ENCODE data around the gene SLC9B2.

The SLC9B2 gene

GRCh38 chr4:103097112-103097511 lies 20.6 kb upstream of the SLC9B2 start:
- Mint-ChIP-seq H3K27ac (no peak overlapping the region), H3K4me3 (no peak overlapping the region), H3K9me3 (no peaks in the 10 kb centered on the region), H3K36me3 (ENCODE audit: insufficient read depth) (peaks cover 3% of the 10 kb centered on the region), H3K27me3 (no peaks in the 10 kb centered on the region), H3K4me1 (ENCODE audit: low read depth in 2 of 2) (peaks cover 16 to 25% of the 10 kb centered on the region in 2 donors)
- no peak for DNase-seq
- ATAC-seq (replicated peaks) = no peak

GRCh38 chr4:103095080-103095479 lies 18.5 kb upstream of the SLC9B2 start:
- ATAC-seq (replicated peaks) = no peak
- no peak for DNase-seq
- Mint-ChIP-seq H3K4me3 (no peak overlapping the region), H3K27ac (no peak overlapping the region), H3K36me3 (ENCODE audit: insufficient read depth) (peaks cover 7% of the 10 kb centered on the region), H3K27me3 (no peaks in the 10 kb centered on the region), H3K9me3 (no peaks in the 10 kb centered on the region), H3K4me1 (ENCODE audit: low read depth in 2 of 2) (peaks cover 21 to 30% of the 10 kb centered on the region in 2 donors)

GRCh38 chr4:103092245-103092644 lies 15.7 kb upstream of the SLC9B2 start:
- Mint-ChIP-seq H3K9me3 (no peaks in the 10 kb centered on the region), H3K4me1 (ENCODE audit: low read depth in 2 of 2) (peaks cover 8 to 10% of the 10 kb centered on the region in 2 donors), H3K36me3 (ENCODE audit: insufficient read depth) (peaks cover 7% of the 10 kb centered on the region), H3K4me3 (no peak overlapping the region), H3K27me3 (no peaks in the 10 kb centered on the region), H3K27ac (peak overlapping the region; percentile 44 to 55)
- DNase-seq (no peak), ATAC-seq (replicated peaks) (no peak)

- Mint-ChIP-seq H3K27me3 (no peaks in the 10 kb centered on the region), H3K9me3 (no peaks in the 10 kb centered on the region), H3K4me3 (no peak overlapping the region), H3K27ac (peak overlapping the region; percentile 44 to 55), H3K4me1 (ENCODE audit: low read depth in 2 of 2) (peaks cover 5 to 7% of the 10 kb centered on the region in 2 donors), H3K36me3 (ENCODE audit: insufficient read depth) (peaks cover 7% of the 10 kb centered on the region)
- peak; percentile 77 for ATAC-seq (replicated peaks)
- peak; percentile 36 to 49 (median 40) for DNase-seq
Observed at GRCh38 chr4:103091601-103092223, 15.2 kb upstream of the SLC9B2 start.

GRCh38 chr4:103089481-103089880 lies 12.9 kb upstream of the SLC9B2 start:
- no peak overlapping the region for H3K27ac Mint-ChIP-seq
- H3K27me3 Mint-ChIP-seq = no peaks in the 10 kb centered on the region
- no peaks in the 10 kb centered on the region for H3K9me3 Mint-ChIP-seq
- no peak for ATAC-seq (replicated peaks)
- peaks cover 20% of the 10 kb centered on the region for H3K36me3 Mint-ChIP-seq (ENCODE audit: insufficient read depth)
- no peak overlapping the region for H3K4me3 Mint-ChIP-seq
- H3K4me1 Mint-ChIP-seq (ENCODE audit: low read depth in 2 of 2) = peaks cover 5% of the 10 kb centered on the region in 2 donors
- DNase-seq = no peak

- Mint-ChIP-seq H3K27ac (peak overlapping the region in 1 of 2 donors; percentile 70), H3K9me3 (no peaks in the 10 kb centered on the region), H3K27me3 (no peaks in the 10 kb centered on the region), H3K4me3 (no peak overlapping the region), H3K36me3 (ENCODE audit: insufficient read depth) (peaks cover 17% of the 10 kb centered on the region), H3K4me1 (ENCODE audit: low read depth in 2 of 2) (peaks cover 2 to 3% of the 10 kb centered on the region in 2 donors)
- DNase-seq (no peak), ATAC-seq (replicated peaks) (no peak)
Observed at GRCh38 chr4:103086551-103086950, 10.0 kb upstream of the SLC9B2 start.

GRCh38 chr4:103085555-103086196 lies 9.1 kb upstream of the SLC9B2 start:
- H3K4me1 Mint-ChIP-seq (ENCODE audit: low read depth in 2 of 2) = no peaks in the 10 kb centered on the region
- no peak for ATAC-seq (replicated peaks)
- H3K36me3 Mint-ChIP-seq (ENCODE audit: insufficient read depth) = peaks cover 13% of the 10 kb centered on the region

GRCh38 chr4:103079621-103080020 lies 3.1 kb upstream of the SLC9B2 start:
- Mint-ChIP-seq H3K4me1 (ENCODE audit: low read depth in 2 of 2) (peaks cover 18 to 29% of the 10 kb centered on the region in 2 donors), H3K27ac (peak overlapping the region in 1 of 2 donors; percentile 87)

More at GRCh38 chr4:103085555-103086196, 9.1 kb upstream of the SLC9B2 start:
- no peak overlapping the region for H3K4me3 Mint-ChIP-seq
- no peak overlapping the region for H3K27ac Mint-ChIP-seq
- DNase-seq = no peak
- no peaks in the 10 kb centered on the region for H3K27me3 Mint-ChIP-seq
- no peaks in the 10 kb centered on the region for H3K9me3 Mint-ChIP-seq

GRCh38 chr4:103075894-103076746 lies 441 bp downstream of the SLC9B2 start:
- peak; percentile 79 for ATAC-seq (replicated peaks)
- DNase-seq = peak; percentile 71 to 76 (median 71)
- Mint-ChIP-seq H3K4me1 (ENCODE audit: low read depth in 2 of 2) (peaks cover 24 to 35% of the 10 kb centered on the region in 2 donors), H3K36me3 (ENCODE audit: insufficient read depth) (peaks cover 10% of the 10 kb centered on the region), H3K27me3 (no peaks in the 10 kb centered on the region), H3K9me3 (no peaks in the 10 kb centered on the region), H3K27ac (peak overlapping the region; percentile 99 to 100), H3K4me3 (peak overlapping the region; percentile 88 to 96)

More at GRCh38 chr4:103079621-103080020, 3.1 kb upstream of the SLC9B2 start:
- Mint-ChIP-seq H3K4me3 (no peak overlapping the region), H3K27me3 (no peaks in the 10 kb centered on the region), H3K9me3 (no peaks in the 10 kb centered on the region), H3K36me3 (ENCODE audit: insufficient read depth) (peaks cover 7% of the 10 kb centered on the region)
- no peak for DNase-seq
- no peak for ATAC-seq (replicated peaks)

- no peaks in the 10 kb centered on the region for H3K9me3 Mint-ChIP-seq
- peak overlapping the region; percentile 99 to 100 for H3K27ac Mint-ChIP-seq
- peaks cover 24 to 35% of the 10 kb centered on the region in 2 donors for H3K4me1 Mint-ChIP-seq (ENCODE audit: low read depth in 2 of 2)
- ATAC-seq (replicated peaks) = no peak
- DNase-seq = no peak
- no peaks in the 10 kb centered on the region for H3K27me3 Mint-ChIP-seq
- peaks cover 10% of the 10 kb centered on the region for H3K36me3 Mint-ChIP-seq (ENCODE audit: insufficient read depth)
- peak overlapping the region; percentile 88 to 96 for H3K4me3 Mint-ChIP-seq
Observed at GRCh38 chr4:103075435-103075893, 1.1 kb downstream of the SLC9B2 start.

- H3K27ac Mint-ChIP-seq = peak overlapping the region; percentile 99 to 100
- H3K27me3 Mint-ChIP-seq = no peaks in the 10 kb centered on the region
- H3K4me1 Mint-ChIP-seq (ENCODE audit: low read depth in 2 of 2) = peaks cover 24 to 35% of the 10 kb centered on the region in 2 donors
- no peaks in the 10 kb centered on the region for H3K9me3 Mint-ChIP-seq
- H3K36me3 Mint-ChIP-seq (ENCODE audit: insufficient read depth) = peaks cover 10% of the 10 kb centered on the region
- no peak for ATAC-seq (replicated peaks)
- peak overlapping the region; percentile 88 to 96 for H3K4me3 Mint-ChIP-seq
- no peak for DNase-seq
Observed at GRCh38 chr4:103074744-103075434, 1.7 kb downstream of the SLC9B2 start.

GRCh38 chr4:103073792-103074438 lies 2.6 kb downstream of the SLC9B2 start:
- H3K4me3 Mint-ChIP-seq = peak overlapping the region in 1 of 2 donors; percentile 88
- no peak for DNase-seq
- peaks cover 10% of the 10 kb centered on the region for H3K36me3 Mint-ChIP-seq (ENCODE audit: insufficient read depth)
- H3K4me1 Mint-ChIP-seq (ENCODE audit: low read depth in 2 of 2) = peaks cover 24 to 29% of the 10 kb centered on the region in 2 donors
- H3K27me3 Mint-ChIP-seq = no peaks in the 10 kb centered on the region
- no peaks in the 10 kb centered on the region for H3K9me3 Mint-ChIP-seq
- H3K27ac Mint-ChIP-seq = no peak overlapping the region
- no peak for ATAC-seq (replicated peaks)
